IMR-90 (cell line): ENCODE data around the gene FAM174B. TPM values are rescaled to one million over a fixed set of nuclear protein-coding genes. Genes with fewer than 3 reads are reported as not detected.

ENCODE experiments used
- ATAC-seq: fragments of 200-7000 bp; cut with Tn5 transposase; 2 replicates; pipeline ENCODE4 v1.9.1; 2020; ENCODE audit warnings: low read depth, mild to moderate bottlenecking, moderate library complexity
- BruUV-seq: library from RNA; stranded (reverse); fragments of 400-500 nt; replicated peaks from 2 replicates; lab custom pipeline; 2021; lab: Mats Ljungman, UMichigan
- CTCF ChIA-PET: fragments of 300-600 bp; formaldehyde crosslinking; extraction: SDS; loops from one replicate; lab custom pipeline; 2021; ENCODE audit warnings: antibody characterized with exemption; lab: Yijun Ruan, JAX
- POLR2A ChIA-PET: fragments of 300-600 bp; sonication (Branson Sonifier 250); formaldehyde crosslinking; loops from one replicate; lab custom pipeline; 2022; ENCODE audit warnings: antibody characterized with exemption; ENCODE audit not compliant: unreplicated experiment; lab: Charles Lee
- DNase-seq: peaks from one replicate; pipeline ENCODE4 v3.0.0; 2013
- H2AFZ ChIP-seq: replicated peaks from 2 replicates; pipeline ENCODE3; 2013; ENCODE audit warnings: low read length, mild to moderate bottlenecking; ENCODE audit not compliant: poor library complexity
- H2AK5ac ChIP-seq: 2 replicates; pipeline ENCODE4 v1.6.1; 2013; ENCODE audit warnings: low read depth, low read length, inconsistent platforms
- H2AK9ac ChIP-seq: replicated peaks from 2 replicates; pipeline ENCODE3; 2013; ENCODE audit warnings: mild to moderate bottlenecking, low read depth, low read length, moderate library complexity; ENCODE audit not compliant: poor library complexity
- H2BK120ac ChIP-seq: 2 replicates; pipeline ENCODE4 v1.6.1; 2013; ENCODE audit warnings: low read depth, low read length, inconsistent platforms
- H2BK15ac ChIP-seq: 3 replicates; pipeline ENCODE4 v1.6.1; 2013; ENCODE audit warnings: low read depth, low read length, inconsistent platforms
- H2BK20ac ChIP-seq: 2 replicates; pipeline ENCODE4 v1.6.1; 2013; ENCODE audit warnings: low read depth, mild to moderate bottlenecking, inconsistent platforms, low read length, moderate library complexity
- H2BK5ac ChIP-seq: 2 replicates; pipeline ENCODE4 v1.6.1; 2013; ENCODE audit warnings: mild to moderate bottlenecking, low read depth, low read length, inconsistent platforms; ENCODE audit not compliant: poor library complexity, severe bottlenecking
- H3K14ac ChIP-seq: replicated peaks from 2 replicates; pipeline ENCODE4 v1.6.1; 2013; ENCODE audit warnings: low read depth, low read length, inconsistent platforms
- H3K18ac ChIP-seq: 2 replicates; pipeline ENCODE4 v1.6.1; 2013; ENCODE audit warnings: low read depth, low read length, control low read depth
- H3K23ac ChIP-seq: 2 replicates; pipeline ENCODE4 v1.6.1; 2013; ENCODE audit warnings: low read depth, low read length, inconsistent platforms
- H3K27ac ChIP-seq: 2 replicates; pipeline ENCODE4 v1.5.1; 2013; ENCODE audit warnings: mild to moderate bottlenecking, control low read depth, low read length; ENCODE audit not compliant: insufficient read depth
- H3K27me3 ChIP-seq: 2 replicates; pipeline ENCODE4 v1.6.1; 2013; ENCODE audit warnings: low read length; ENCODE audit not compliant: control insufficient read depth, insufficient read depth
- H3K36me3 ChIP-seq: 2 replicates; pipeline ENCODE4 v1.6.1; 2013; ENCODE audit warnings: low read length, mixed read lengths; ENCODE audit not compliant: control insufficient read depth, insufficient read depth
- H3K4ac ChIP-seq: 2 replicates; pipeline ENCODE4 v1.6.1; 2013; ENCODE audit warnings: low read depth, low read length, inconsistent platforms
- H3K4me1 ChIP-seq: 2 replicates; pipeline ENCODE4 v1.6.1; 2013; ENCODE audit warnings: low read length, mixed read lengths; ENCODE audit not compliant: control insufficient read depth, insufficient read depth
- H3K4me2 ChIP-seq: 2 replicates; pipeline ENCODE4 v1.6.1; 2013; ENCODE audit warnings: low read depth, mild to moderate bottlenecking, control low read depth, low read length, moderate library complexity
- H3K4me3 ChIP-seq: 2 replicates; pipeline ENCODE4 v1.5.1; 2013; ENCODE audit warnings: low read depth, mild to moderate bottlenecking, control low read depth, low read length, moderate library complexity; ENCODE audit not compliant: insufficient read depth
- H3K56ac ChIP-seq: 2 replicates; pipeline ENCODE4 v1.6.1; 2013; ENCODE audit warnings: low read length, inconsistent platforms; ENCODE audit not compliant: insufficient read depth; ENCODE audit errors: extremely low read depth
- H3K79me1 ChIP-seq, 2 experiments: 2 replicates each; pipeline ENCODE4 v1.6.1; 2013; ENCODE audit warnings: low read length in 2 of 2, inconsistent platforms in 1 of 2, low read depth in 1 of 2
- H3K9ac ChIP-seq: 2 replicates; pipeline ENCODE4 v1.6.1; 2013; ENCODE audit warnings: low read depth, low read length, control low read depth
- H3K9me1 ChIP-seq: 2 replicates; pipeline ENCODE4 v1.6.1; 2013; ENCODE audit warnings: low read length, inconsistent platforms; ENCODE audit not compliant: insufficient read depth
- H3K9me3 ChIP-seq: 2 replicates; pipeline ENCODE4 v1.6.1; 2013; ENCODE audit warnings: low read length; ENCODE audit not compliant: control insufficient read depth, insufficient read depth
- H4K20me1 ChIP-seq: 2 replicates; pipeline ENCODE4 v1.6.1; 2013; ENCODE audit warnings: low read length, inconsistent platforms; ENCODE audit not compliant: insufficient read depth
- H4K5ac ChIP-seq: 2 replicates; pipeline ENCODE4 v1.6.1; 2013; ENCODE audit warnings: mild to moderate bottlenecking, low read depth, low read length, control low read depth
- H4K8ac ChIP-seq, 2 experiments: 2 replicates each; pipeline ENCODE4 v1.6.1; 2013; ENCODE audit warnings: low read depth in 2 of 2, low read length in 2 of 2, control low read depth in 1 of 2, inconsistent platforms in 1 of 2
- H4K91ac ChIP-seq: 2 replicates; pipeline ENCODE4 v1.6.1; 2013; ENCODE audit warnings: low read depth, low read length, inconsistent platforms; ENCODE audit not compliant: insufficient read depth
- BHLHE40 ChIP-seq: fragments of 150-350 bp; IDR thresholded peaks from 2 replicates; pipeline ENCODE4 v1.6.1; 2016; ENCODE audit warnings: mild to moderate bottlenecking, low read depth, low read length
- CHD1 ChIP-seq: IDR thresholded peaks from 2 replicates; pipeline ENCODE4 v1.6.1; 2012; ENCODE audit warnings: low read depth, low read length, improper control_type of control experiment
- MAFK ChIP-seq: IDR thresholded peaks from 2 replicates; pipeline ENCODE4 v1.6.1; 2012; ENCODE audit warnings: low read depth, low read length, improper control_type of control experiment
- POLR2A ChIP-seq: IDR thresholded peaks from 2 replicates; pipeline ENCODE4 v1.6.1; 2012; ENCODE audit warnings: mild to moderate bottlenecking, low read depth, low read length
- RCOR1 ChIP-seq: IDR thresholded peaks from 2 replicates; pipeline ENCODE4 v1.6.1; 2012; ENCODE audit warnings: mild to moderate bottlenecking, low read length, improper control_type of control experiment; ENCODE audit not compliant: insufficient replicate concordance
- RFX5 ChIP-seq: IDR thresholded peaks from 2 replicates; pipeline ENCODE4 v1.8.0; 2012; ENCODE audit warnings: low read depth, mild to moderate bottlenecking, low read length, moderate library complexity
- WGBS, 2 experiments: methylation state at CpG; one replicate each; pipeline versions ENCODE4 v1.1.5 to v1.1.7; 2013; ENCODE audit warnings: missing lambda C conversion rate in 2 of 2; ENCODE audit not compliant: insufficient read length in 1 of 2; ENCODE audit errors: extremely low coverage in 2 of 2; 5-methylcytosine and 5-hydroxymethylcytosine counted together
- dilution Hi-C: fragments of 300-500 bp; cut with HindIII; formaldehyde crosslinking; loops from one replicate; pipeline ENCODE4 v1.14.3; 2018; ENCODE audit warnings: low sequenced_read_pairs; ENCODE audit not compliant: unreplicated experiment
- in situ Hi-C: fragments of 300-500 bp; cut with MboI; formaldehyde crosslinking; loops from 3 replicates; pipeline ENCODE4 v1.14.3; 2019; ENCODE audit warnings: low sequenced_read_pairs, inconsistent platforms, mixed read lengths
- intact Hi-C: fragments of 100-400 bp; cut with micrococcal nuclease; formaldehyde crosslinking; loops from 2 replicates; pipeline ENCODE4 v1.10.0; 2022
- polyA plus RNA-seq, 3 experiments: library from polyadenylated mRNA; depleted of rRNA; stranded (reverse); fragments of >200 nt; gene quantifications; 2 replicates each; pipeline ENCODE4 v1.2.3, GENCODE V29; 2012; ENCODE audit warnings: low replicate concordance in 1 of 3
- total RNA-seq: library from RNA; depleted of rRNA; stranded (reverse); fragments of >200 nt; gene quantifications from 2 replicates; pipeline ENCODE4 v1.2.3, GENCODE V29; 2012

The FAM174B gene
- total and polyA plus RNA-seq, 2 of the 4 experiments (the other 2 are of a cell fraction), result 0.18 to 0.56 TPM

- Histone ChIP-seq H3K9me1 (no peaks in the 10 kb centered on the region), H3K18ac (no peak overlapping the region), H3K27ac (no peak overlapping the region), H4K8ac (no peak overlapping the region), H2BK5ac (no peak overlapping the region), H2BK20ac (no peak overlapping the region), H2AFZ (no peak overlapping the region), H4K91ac (no peak overlapping the region), H2BK15ac (no peak overlapping the region), H2AK9ac (no peak overlapping the region), H3K9me3 (no peaks in the 10 kb centered on the region), H2BK120ac (no peak overlapping the region), H3K56ac (no peak overlapping the region), H3K4ac (no peak overlapping the region), H3K27me3 (peaks cover 23% of the 10 kb centered on the region), H3K23ac (no peak overlapping the region), H3K4me2 (no peak overlapping the region), H3K4me1 (no peaks in the 10 kb centered on the region), H2AK5ac (no peak overlapping the region), H3K36me3 (no peaks in the 10 kb centered on the region), H3K4me3 (no peak overlapping the region), H3K9ac (no peak overlapping the region), H4K5ac (no peak overlapping the region), H3K79me1 (no peaks in the 10 kb centered on the region), H3K14ac (no peak overlapping the region), H4K20me1 (no peaks in the 10 kb centered on the region)
- 60% methylated on average over 8 of the region's 10 CpGs; no CpG with 5 or more reads in 1 of the 2 experiments for WGBS, 2 experiments
- intact Hi-C loops (no loop called here), in situ Hi-C loops (no loop called here), dilution Hi-C loops (no loop called here)
- no peak for DNase-seq
- ChIA-PET CTCF (interaction anchor here (0.6 kb wide), 1 partner anchor 365 kb away, joined by 3 read pairs; no protein-coding TSS in a partner anchor), POLR2A (no interaction called here)
- ATAC-seq, result no peak
- TF ChIP-seq RCOR1 (no peak), RFX5 (no peak), BHLHE40 (no peak), CHD1 (no peak), MAFK (no peak), POLR2A (no peak)
- BruUV-seq, result no TSS peak
These were observed 3.5 kb downstream of the FAM174B start for GRCh38 chr15:92651877-92652575.
